Small intestine (tissue), 7 donors: ENCODE data around the gene FGF5. TPM values are rescaled to one million over a fixed set of nuclear protein-coding genes. Genes with fewer than 3 reads are reported as not detected.

Experiments used
- DNase-seq, 2 donors: peaks; one replicate each; pipeline versions ENCODE4 v3.0.0 to v3.0.0-alpha.2; 2013
- FAIRE-seq: peaks from 2 replicates; lab custom pipeline; 2012; peaks lifted over from hg19 to GRCh38; lab: Jason Lieb, UNC
- H3K27ac ChIP-seq, 3 donors: one replicate each; pipeline ENCODE4 v1.5.1; 2013; ENCODE audit warnings: low read length in 2 of 3, mild to moderate bottlenecking in 2 of 3, control low read depth in 1 of 3, inconsistent platforms in 1 of 3, low read depth in 1 of 3, moderate library complexity in 1 of 3
- H3K27me3 ChIP-seq, 3 donors: one replicate each; pipeline ENCODE4 v1.6.1; 2013; ENCODE audit warnings: low read length in 3 of 3, inconsistent platforms in 1 of 3; ENCODE audit not compliant: control insufficient read depth in 3 of 3, insufficient read depth in 3 of 3
- H3K36me3 ChIP-seq, 3 donors: one replicate each; pipeline ENCODE4 v1.6.1; 2013; ENCODE audit warnings: low read length in 3 of 3, inconsistent platforms in 1 of 3, low read depth in 1 of 3, mild to moderate bottlenecking in 1 of 3, moderate library complexity in 1 of 3; ENCODE audit not compliant: control insufficient read depth in 3 of 3, insufficient read depth in 2 of 3
- H3K4me1 ChIP-seq, 3 donors: one replicate each; pipeline ENCODE4 v1.6.1; 2013; ENCODE audit warnings: low read length in 2 of 3, inconsistent platforms in 1 of 3, low read depth in 1 of 3, mild to moderate bottlenecking in 1 of 3, moderate library complexity in 1 of 3; ENCODE audit not compliant: control insufficient read depth in 3 of 3, insufficient read depth in 2 of 3
- H3K4me3 ChIP-seq, 3 donors: one replicate each; pipeline ENCODE4 v1.5.1; 2013; ENCODE audit warnings: low read length in 3 of 3, control low read depth in 1 of 3, inconsistent platforms in 1 of 3, low read depth in 1 of 3, mild to moderate bottlenecking in 1 of 3, moderate library complexity in 1 of 3
- H3K9me3 ChIP-seq, 2 donors: one replicate each; pipeline ENCODE4 v1.6.1; 2013; ENCODE audit warnings: low read depth in 1 of 2, low read length in 1 of 2; ENCODE audit not compliant: control insufficient read depth in 2 of 2, insufficient read depth in 1 of 2
- whole genome bisulfite sequencing, 3 donors: extraction: QIAGEN DNeasy Blood & Tissue Kit; methylation state at CpG; one replicate each; pipeline ENCODE4 v1.1.7; 2013; 5-methylcytosine and 5-hydroxymethylcytosine counted together
- polyA plus RNA-seq, 4 donors: library from polyadenylated mRNA; stranded (reverse) in 3 of 4; unstranded in 1 of 4; fragments of 200-250 nt in 3 of 4; fragments of 120-200 nt in 1 of 4; gene quantifications; one replicate each; pipeline versions ENCODE4 v1.2.1 to v1.2.3, GENCODE V29; 2013
- donor health status: healthy with polysubstance abuse.
- donor health status: control.
- donor health status: control.
- donor health status: Bipolar disorder and iron deficiency.
- donor health status: healthy.

The FGF5 gene
- polyA plus RNA-seq, 4 donors: 0.01 to 0.10 TPM; not detected in 2

DNA sequence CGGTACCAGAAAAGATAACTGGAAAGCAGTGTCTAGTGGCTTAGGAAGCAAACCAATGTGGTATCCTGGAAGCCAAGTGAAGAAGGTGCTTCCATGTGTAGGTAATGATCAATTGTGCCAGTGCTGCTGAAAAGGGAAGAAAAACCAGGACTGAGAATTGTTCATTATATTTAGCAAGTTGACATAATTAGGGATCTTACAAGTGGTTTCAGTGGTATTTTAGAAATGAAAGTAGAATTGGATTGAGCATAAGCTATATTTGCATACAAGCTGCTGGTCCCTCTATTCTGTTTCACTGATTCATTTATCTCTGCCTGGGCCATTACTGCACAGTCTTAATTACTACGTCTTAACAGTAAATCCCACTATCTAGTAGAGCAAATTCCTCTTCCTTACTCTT lies 36.9 kb upstream of the FGF5 start:
- no peaks in the 10 kb centered on the region for H3K4me1 ChIP-seq
- H3K36me3 ChIP-seq: no peaks in the 10 kb centered on the region
- H3K9me3 ChIP-seq: no peaks in the 10 kb centered on the region
- no peak overlapping the region for H3K4me3 ChIP-seq
- DNase-seq: no peak
- no peak for FAIRE-seq
- no peak overlapping the region for H3K27ac ChIP-seq
- WGBS, 3 donors: 67 to 78% (median 77%) methylated on average over 2 of the region's 2 CpGs
- peaks cover 0 to 4% (median 0%) of the 10 kb centered on the region in 3 donors for H3K27me3 ChIP-seq

- Histone ChIP-seq H3K36me3 (no peaks in the 10 kb centered on the region), H3K27ac (no peak overlapping the region), H3K9me3 (no peaks in the 10 kb centered on the region), H3K27me3 (peaks cover 0 to 6% (median 2%) of the 10 kb centered on the region in 3 donors), H3K4me3 (no peak overlapping the region), H3K4me1 (no peaks in the 10 kb centered on the region)
- DNase-seq: no peak
- WGBS, 3 donors: 76 to 89% (median 81%) methylated on average over 5 of the region's 5 CpGs
- no peak for FAIRE-seq
Observed at GRCh38 chr4:80231180-80231579, 35.3 kb upstream of the FGF5 start.

GRCh38 chr4:80232707-80233370 lies 33.6 kb upstream of the FGF5 start:
- H3K27me3 ChIP-seq: peaks cover 0 to 6% (median 2%) of the 10 kb centered on the region in 3 donors
- no peak overlapping the region for H3K4me3 ChIP-seq
- H3K36me3 ChIP-seq: no peaks in the 10 kb centered on the region
- no peak overlapping the region for H3K27ac ChIP-seq
- 72 to 80% (median 78%) methylated on average over 2 of the region's 2 CpGs for WGBS, 3 donors
- no peak for DNase-seq
- no peaks in the 10 kb centered on the region for H3K4me1 ChIP-seq
- H3K9me3 ChIP-seq: no peaks in the 10 kb centered on the region
- FAIRE-seq: no peak

- WGBS, 3 donors: 68 to 88% (median 77%) methylated on average over 4 of the region's 4 CpGs
- Histone ChIP-seq H3K4me1 (no peaks in the 10 kb centered on the region), H3K4me3 (no peak overlapping the region), H3K27ac (no peak overlapping the region), H3K36me3 (no peaks in the 10 kb centered on the region), H3K9me3 (no peaks in the 10 kb centered on the region), H3K27me3 (peaks cover 0 to 6% (median 2%) of the 10 kb centered on the region in 3 donors)
- DNase-seq: no peak
- no peak for FAIRE-seq
Observed at GRCh38 chr4:80233390-80233789, 33.1 kb upstream of the FGF5 start.

DNA sequence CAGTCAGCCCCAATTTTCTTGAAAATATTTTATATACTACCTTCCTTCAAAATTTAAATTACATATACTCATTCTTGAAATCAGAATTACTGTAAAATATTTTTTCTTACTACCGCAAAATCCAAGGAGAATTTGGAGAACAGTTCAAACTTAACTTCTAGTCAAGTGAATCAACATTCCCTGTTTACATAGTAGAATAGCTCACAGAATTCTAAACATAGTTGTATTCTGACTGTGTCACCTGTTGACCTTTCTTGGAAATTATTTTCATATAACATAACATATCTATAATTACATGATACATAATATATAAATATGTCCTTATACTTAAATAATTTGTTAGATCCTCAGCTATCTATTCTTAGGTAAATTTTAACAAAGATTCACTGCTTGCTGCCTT lies 31.0 kb upstream of the FGF5 start:
- DNase-seq (no peak), FAIRE-seq (no peak)
- H3K36me3 ChIP-seq: no peaks in the 10 kb centered on the region
- 81 to 89% (median 85%) methylated on average over 1 of the region's 1 CpG for WGBS, 3 donors
- H3K27me3 ChIP-seq: peaks cover 2 to 6% (median 2%) of the 10 kb centered on the region in 3 donors
- H3K9me3 ChIP-seq: no peaks in the 10 kb centered on the region
- H3K27ac ChIP-seq: no peak overlapping the region
- no peaks in the 10 kb centered on the region for H3K4me1 ChIP-seq
- H3K4me3 ChIP-seq: no peak overlapping the region

- FAIRE-seq (no peak), DNase-seq (no peak)
- WGBS, 3 donors: 77 to 86% (median 82%) methylated on average over 6 of the region's 6 CpGs
Observed at GRCh38 chr4:80237992-80238391, 28.5 kb upstream of the FGF5 start.

GRCh38 chr4:80239480-80240150 lies 26.8 kb upstream of the FGF5 start:
- 85 to 88% (median 87%) methylated on average over 3 of the region's 3 CpGs for WGBS, 3 donors
- Histone ChIP-seq H3K27me3 (peaks cover 2 to 6% (median 5%) of the 10 kb centered on the region in 3 donors), H3K4me1 (no peaks in the 10 kb centered on the region), H3K4me3 (no peak overlapping the region), H3K27ac (no peak overlapping the region), H3K36me3 (no peaks in the 10 kb centered on the region), H3K9me3 (no peaks in the 10 kb centered on the region)
- DNase-seq (no peak), FAIRE-seq (no peak)

More at GRCh38 chr4:80237992-80238391, 28.5 kb upstream of the FGF5 start:
- Histone ChIP-seq H3K27ac (no peak overlapping the region), H3K36me3 (no peaks in the 10 kb centered on the region), H3K27me3 (peaks cover 2 to 6% (median 2%) of the 10 kb centered on the region in 3 donors), H3K4me3 (no peak overlapping the region), H3K9me3 (no peaks in the 10 kb centered on the region), H3K4me1 (no peaks in the 10 kb centered on the region)

DNA sequence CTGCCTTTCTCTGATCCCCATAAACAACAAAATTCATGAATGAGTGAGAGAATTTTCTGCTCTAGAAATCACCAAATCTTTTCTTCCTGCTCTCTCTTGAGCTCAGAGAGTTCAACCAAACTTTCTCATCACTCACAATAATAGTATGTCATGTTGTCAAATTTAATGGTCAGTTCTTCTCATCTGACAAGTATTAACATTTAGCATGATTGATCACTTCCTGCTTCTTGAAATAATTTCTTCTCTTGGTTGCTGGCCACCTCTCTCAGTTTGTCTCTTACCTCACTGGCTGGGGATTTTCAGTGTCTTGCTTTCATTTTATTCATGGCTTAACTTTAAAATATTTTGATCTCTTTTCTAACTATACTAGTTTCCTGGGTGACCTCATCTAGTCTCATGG lies 25.5 kb upstream of the FGF5 start:
- H3K27ac ChIP-seq: no peak overlapping the region
- no peaks in the 10 kb centered on the region for H3K9me3 ChIP-seq
- H3K36me3 ChIP-seq: no peaks in the 10 kb centered on the region
- FAIRE-seq (no peak), DNase-seq (no peak)
- H3K4me3 ChIP-seq: no peak overlapping the region
- no peaks in the 10 kb centered on the region for H3K4me1 ChIP-seq
- peaks cover 0 to 5% (median 4%) of the 10 kb centered on the region in 3 donors for H3K27me3 ChIP-seq
